HuH-7.5 (cell line): Measurements from ENCODE around the gene RERE.
"Not testable (repeated sequence)": the region's sequence is repeated elsewhere in the genome, so short reads cannot be mapped to it uniquely, and the experiment has no call there.

Source experiments
- DNase-seq: peaks from one replicate; pipeline ENCODE4 v3.0.0; 2011; ENCODE audit warnings: low spot score

RERE gene

GRCh38 chr1:8716238-8716637 is 101.2 kb downstream of the RERE start:
- DNase-seq, result no peak

DNA sequence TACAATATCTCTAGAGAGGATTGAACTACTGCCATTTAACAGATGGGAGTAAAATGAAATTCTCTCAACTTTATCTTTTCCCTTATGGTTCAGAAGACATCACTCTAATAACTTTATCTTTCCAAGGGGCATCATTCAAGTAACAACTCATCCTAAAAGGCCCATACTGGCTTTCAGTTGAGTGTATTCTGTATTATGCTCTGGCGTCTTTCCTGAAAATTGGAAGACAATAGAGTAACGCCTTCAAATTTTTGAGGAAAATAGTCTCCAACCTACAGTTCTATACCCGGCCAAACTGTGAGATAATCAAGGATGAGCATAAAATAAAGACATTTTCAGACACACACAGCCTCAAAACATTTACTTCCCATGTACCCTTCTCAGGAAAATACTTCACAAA is 103.3 kb downstream of the RERE start:
- DNase-seq, result no peak

DNA sequence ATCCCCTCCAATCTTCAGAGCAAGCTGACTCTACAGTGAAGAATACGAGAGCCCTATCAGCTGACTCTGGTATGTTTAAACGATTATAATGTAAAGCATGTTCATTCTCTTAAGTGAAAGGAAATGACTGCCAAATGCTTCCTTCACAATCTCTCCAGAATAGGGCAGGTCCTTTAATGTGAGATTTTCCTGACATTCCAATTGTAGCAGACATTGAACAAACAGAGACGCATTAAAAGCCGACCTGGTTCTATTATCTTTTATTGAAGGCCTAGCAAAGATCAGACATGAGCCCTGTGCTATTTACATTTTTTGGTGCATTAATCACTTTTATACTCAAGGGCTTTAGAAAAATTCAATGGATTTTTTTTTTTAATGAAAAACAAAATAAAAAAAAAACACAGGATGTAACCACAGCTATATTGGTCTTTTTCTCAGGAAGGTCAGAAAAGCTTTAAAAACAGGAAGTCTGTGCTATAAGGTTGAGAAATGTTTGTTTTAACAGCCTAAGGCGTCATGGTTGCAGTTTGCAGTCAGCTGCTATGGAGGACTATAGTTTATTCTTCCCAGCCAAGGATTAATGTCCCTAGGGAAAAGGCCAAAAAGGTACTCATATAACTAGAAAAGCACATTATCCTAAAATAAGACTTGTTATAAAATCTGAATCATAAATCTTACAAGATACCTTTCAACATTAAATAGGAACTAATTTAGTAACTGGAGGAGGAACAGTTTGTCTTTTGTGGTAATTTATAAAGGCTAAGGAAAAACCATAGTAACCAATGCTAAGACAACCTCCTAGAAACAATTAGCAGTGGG is 104.8 kb downstream of the RERE start:
- DNase-seq, result peak; percentile 33

- DNase-seq, result no peak
Observed at GRCh38 chr1:8711873-8712412, 105.5 kb downstream of the RERE start.

DNA sequence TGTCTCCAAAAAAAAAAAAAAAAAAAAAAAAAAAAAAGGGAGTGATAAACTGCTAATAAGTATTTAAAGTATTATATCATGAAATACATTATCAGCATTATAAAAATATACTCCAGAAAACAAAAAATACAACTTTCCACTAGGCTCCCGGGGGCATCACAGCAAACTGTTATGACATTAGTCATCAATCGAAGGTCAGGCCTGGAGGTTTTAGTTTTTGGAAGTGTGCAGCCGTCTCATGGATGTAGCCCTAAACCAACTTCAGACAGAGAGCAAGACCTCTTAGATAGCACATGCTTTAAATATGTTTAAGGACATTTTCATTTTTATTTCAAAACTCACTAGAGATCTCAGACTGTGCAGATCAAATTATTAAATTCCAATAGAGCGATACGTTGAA is 106.3 kb downstream of the RERE start:
- no peak for DNase-seq

GRCh38 chr1:8708259-8708658 is 109.2 kb downstream of the RERE start:
- DNase-seq, result no peak

- DNase-seq, result peak; percentile 41
Observed at GRCh38 chr1:8706995-8707396, 110.4 kb downstream of the RERE start.

DNA sequence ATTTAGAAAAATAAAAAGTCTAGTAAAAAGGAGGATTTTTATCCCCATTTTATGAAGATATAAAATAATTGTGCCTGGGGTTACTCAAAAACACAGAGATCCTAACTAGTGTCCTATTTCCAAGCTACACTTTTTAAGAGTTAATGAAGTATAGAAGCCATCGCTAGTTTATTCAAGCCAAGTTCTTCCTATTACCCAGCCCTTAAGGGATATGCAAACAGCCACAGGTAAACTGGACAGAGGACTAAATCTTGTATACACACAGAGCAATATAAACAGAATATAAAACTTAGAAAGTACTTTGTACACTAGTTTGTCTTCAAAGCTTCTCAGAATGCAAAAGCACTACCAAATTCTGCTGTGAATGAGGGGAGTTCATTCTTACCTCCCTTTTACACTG is 111.1 kb downstream of the RERE start:
- no peak for DNase-seq

GRCh38 chr1:8704866-8705506 is 112.5 kb downstream of the RERE start:
- DNase-seq, result no peak

- DNase-seq, result peak; percentile 73
Observed at GRCh38 chr1:8702850-8703810, 114.3 kb downstream of the RERE start.

DNA sequence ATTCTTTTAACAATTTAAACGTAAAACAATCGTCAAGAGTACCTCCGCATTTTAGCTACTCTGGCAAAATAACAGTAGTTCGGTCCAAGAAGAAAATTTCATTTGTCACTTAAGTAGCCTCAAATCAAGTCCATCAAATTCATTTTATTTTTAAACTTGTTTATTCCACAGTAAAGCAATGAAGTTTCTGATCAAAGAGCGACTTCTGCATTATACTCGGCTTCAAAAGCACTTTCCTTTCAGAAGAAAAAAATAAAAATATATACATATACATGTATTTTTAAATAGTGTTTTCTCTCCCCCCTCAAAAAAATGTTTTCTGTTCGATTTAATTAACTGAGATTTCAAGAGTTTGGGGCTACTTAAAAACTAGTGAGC is 115.0 kb downstream of the RERE start:
- DNase-seq, result no peak

- peak; percentile 39 for DNase-seq
Observed at GRCh38 chr1:8701794-8702471, 115.5 kb downstream of the RERE start.

- no peak for DNase-seq
Observed at GRCh38 chr1:8699679-8700078, 117.8 kb downstream of the RERE start.

DNA sequence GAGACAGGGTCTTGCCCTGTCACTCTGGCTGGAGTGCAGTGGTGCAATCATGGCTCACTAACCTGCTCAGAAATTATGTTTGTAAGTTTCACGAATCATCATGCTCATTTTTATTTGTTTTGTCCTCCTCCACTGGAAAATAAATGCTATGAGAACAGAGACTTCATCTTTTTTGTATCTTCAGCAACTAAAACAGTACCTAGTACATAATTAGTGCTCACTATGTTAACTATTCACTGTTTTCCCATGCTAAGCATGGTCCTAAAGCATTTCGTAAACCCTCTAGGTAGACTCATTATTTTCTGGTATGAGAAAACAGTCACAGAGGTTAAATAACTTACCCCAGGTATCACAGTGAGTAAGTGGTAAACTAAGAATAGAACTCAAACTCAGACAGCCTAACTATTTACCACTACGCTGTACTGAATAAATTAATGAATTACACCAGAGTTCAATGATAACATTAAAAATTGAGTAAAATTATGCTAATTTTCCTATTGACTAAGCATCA is 118.4 kb downstream of the RERE start:
- DNase-seq, result no peak

- DNase-seq, result no peak
Observed at GRCh38 chr1:8698012-8698630, 119.3 kb downstream of the RERE start.

DNA sequence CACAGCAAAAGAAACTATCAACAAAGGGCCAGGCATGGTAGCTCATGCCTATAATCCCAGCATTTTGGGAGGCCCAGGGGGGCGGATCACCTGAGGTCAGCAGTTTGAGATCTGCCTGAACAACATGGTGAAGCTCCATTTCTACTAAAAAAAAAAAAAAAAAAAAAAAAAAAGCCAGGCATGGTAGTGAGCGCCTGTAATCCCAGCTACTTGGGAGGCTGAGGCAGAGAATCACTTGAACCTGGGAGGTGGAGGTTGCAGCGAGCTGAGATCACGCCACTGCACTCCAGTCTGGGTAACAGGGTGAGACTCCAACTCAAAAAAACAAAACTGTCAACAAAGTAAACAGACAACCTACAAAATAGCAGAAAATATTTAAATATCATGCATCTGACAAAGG is 122.0 kb downstream of the RERE start:
- DNase-seq, result not testable (repeated sequence)

- no peak for DNase-seq
Observed at GRCh38 chr1:8693107-8693506, 124.3 kb downstream of the RERE start.

DNA sequence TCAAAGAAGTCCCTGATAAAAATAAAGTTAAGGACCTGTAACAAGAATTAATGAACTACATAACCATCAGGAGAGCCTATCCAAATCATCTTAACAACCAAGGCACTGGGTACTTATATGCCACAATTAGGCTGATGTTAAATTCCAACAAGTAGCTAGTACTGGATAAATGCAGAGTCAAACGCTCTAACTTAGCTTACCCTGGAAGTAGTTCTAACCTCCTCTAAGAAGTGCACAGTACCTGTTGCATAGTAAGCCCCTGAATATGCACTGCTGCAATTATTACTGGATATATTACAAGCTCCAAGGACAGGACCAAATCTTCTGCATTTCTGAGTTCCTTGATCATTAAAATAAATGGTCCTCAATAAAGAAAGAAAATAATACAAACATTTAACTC is 125.8 kb downstream of the RERE start:
- DNase-seq, result no peak

- DNase-seq, result no peak
Observed at GRCh38 chr1:8690253-8690525, 127.3 kb downstream of the RERE start.

DNA sequence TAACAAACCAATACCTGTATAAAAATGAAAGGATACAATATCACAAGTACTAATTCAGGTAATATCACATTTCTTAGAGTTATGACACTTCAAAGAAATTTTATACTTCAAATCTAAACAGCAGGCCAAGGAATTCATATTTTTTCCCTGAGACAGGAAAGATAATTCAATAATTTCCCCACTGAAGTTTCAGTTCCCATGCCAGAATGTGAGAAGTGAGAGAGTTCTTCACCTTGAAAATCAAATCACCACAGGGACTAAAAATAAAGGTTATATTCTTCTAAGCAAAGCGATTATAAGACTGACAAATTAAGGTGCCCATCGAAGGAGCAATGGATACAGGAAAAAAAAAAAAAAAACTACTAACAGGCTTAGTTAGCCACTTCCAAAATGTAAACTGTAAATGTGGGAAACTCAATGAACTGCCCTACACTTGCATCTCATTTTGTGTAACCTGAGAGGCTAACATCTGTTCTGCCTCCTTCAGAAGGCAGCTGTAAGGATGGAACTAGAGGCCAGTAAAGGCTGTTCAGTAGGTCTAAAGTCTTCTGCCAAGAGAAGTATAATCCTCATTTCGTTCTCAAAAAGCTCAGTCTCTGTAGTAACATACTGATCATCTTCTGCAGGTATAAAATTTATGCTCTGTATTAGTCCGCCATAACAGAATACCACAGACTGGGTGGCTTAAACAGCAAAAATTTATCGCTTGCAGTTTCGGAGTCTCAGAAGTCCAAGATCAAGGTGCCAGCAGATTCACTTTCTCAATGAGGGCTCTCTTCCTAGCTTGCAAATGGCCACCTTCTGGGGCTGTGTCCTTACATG is 127.8 kb downstream of the RERE start:
- no peak for DNase-seq
